Neural progenitor cell (in vitro differentiated cells): ENCODE data around the gene RXRA.

ENCODE experiments used
- EZH2 ChIP-seq: fragments of 200-600 bp; sonication (generic); IDR thresholded peaks from 2 replicates; pipeline ENCODE4 v1.6.1; 2017; ENCODE audit warnings: antibody characterized with exemption, mild to moderate bottlenecking, moderate library complexity
- TF ChIP-seq, protein P1 (sequence below): fragments of 200-600 bp; sonication (generic); IDR thresholded peaks from 2 replicates; pipeline ENCODE4 v1.5.1; 2017; ENCODE audit warnings: antibody characterized with exemption, mild to moderate bottlenecking

DNA sequence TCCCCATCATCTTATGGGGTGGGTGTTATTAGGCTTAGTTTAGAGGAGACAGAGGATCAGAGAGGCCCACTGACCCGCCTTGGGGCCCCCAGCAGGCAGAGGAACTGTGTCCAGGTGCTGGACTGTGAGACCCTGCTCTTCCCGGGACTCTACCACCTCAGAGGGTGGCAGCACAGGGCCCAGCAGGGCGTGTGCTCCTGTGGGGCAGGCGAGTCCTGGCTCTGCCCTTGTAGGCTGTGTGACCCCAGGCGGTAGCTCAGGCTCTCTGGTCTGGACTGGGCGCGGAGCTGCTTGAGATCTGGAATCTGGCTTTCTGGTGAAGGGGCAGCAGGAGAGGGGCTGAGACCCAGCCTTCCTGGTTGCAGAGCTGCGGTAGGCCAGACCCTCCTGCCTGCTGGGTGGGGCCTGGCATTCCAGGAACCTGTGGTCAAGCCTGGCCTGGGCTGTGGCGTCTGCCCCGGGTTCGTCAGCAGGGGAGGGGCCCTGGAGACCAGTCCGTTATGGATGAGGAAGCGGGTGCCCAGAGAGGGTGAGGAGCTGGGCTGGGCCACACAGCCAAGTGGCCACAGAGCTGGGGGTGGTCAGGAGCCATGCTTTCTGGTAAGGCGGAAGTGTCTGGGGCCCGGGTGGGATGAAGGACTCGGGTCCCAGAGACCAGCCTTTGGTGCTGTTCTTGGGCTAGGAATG lies 46.5 kb downstream of the RXRA start:
- TF ChIP-seq, protein P1, sequence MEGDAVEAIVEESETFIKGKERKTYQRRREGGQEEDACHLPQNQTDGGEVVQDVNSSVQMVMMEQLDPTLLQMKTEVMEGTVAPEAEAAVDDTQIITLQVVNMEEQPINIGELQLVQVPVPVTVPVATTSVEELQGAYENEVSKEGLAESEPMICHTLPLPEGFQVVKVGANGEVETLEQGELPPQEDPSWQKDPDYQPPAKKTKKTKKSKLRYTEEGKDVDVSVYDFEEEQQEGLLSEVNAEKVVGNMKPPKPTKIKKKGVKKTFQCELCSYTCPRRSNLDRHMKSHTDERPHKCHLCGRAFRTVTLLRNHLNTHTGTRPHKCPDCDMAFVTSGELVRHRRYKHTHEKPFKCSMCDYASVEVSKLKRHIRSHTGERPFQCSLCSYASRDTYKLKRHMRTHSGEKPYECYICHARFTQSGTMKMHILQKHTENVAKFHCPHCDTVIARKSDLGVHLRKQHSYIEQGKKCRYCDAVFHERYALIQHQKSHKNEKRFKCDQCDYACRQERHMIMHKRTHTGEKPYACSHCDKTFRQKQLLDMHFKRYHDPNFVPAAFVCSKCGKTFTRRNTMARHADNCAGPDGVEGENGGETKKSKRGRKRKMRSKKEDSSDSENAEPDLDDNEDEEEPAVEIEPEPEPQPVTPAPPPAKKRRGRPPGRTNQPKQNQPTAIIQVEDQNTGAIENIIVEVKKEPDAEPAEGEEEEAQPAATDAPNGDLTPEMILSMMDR = no peak
- no peak for TF ChIP-seq EZH2
